Keratinocyte (primary cell): ENCODE results near the gene FGGY.

Experiments used
- CTCF ChIP-seq, 3 experiments: IDR thresholded peaks in 1 of 3; conservative IDR thresholded peaks in 1 of 3; optimal IDR thresholded peaks in 1 of 3; 2 replicates in 2 of 3; 3 replicates in 1 of 3; pipeline versions ENCODE3 to v1.5.1; 2011; ENCODE audit warnings: low read length in 3 of 3, mild to moderate bottlenecking in 3 of 3, moderate library complexity in 2 of 3, control low read depth in 1 of 3, inconsistent platforms in 1 of 3; ENCODE audit not compliant: insufficient read depth in 2 of 3; ENCODE audit errors: extremely low read depth in 1 of 3
- EZH2 ChIP-seq: IDR thresholded peaks from one replicate; pipeline ENCODE4 v1.6.1; 2012; ENCODE audit warnings: inconsistent platforms, mild to moderate bottlenecking, low read length, moderate library complexity

- no peak for TF ChIP-seq CTCF (optimal IDR thresholded peaks at IDR 0.05 in 1 of 3, IDR thresholded peaks at IDR 0.05 in 1 of 3, conservative IDR thresholded peaks at IDR 0.05 in 1 of 3; ENCODE audit: extremely low read depth in 1 of 3, insufficient read depth in 2 of 3, low read length in 3 of 3)
- TF ChIP-seq EZH2: no peak
Observed at GRCh38 chr1:59427784-59428183, 130.9 kb downstream of the FGGY start.
